Measurements from ENCODE around the gene MYO7B. TPM values are rescaled to one million over a fixed set of nuclear protein-coding genes. Genes with fewer than 3 reads are reported as not detected.

MYO7B gene
- total and polyA plus RNA-seq, 9 of the 15 experiments (the other 6 are each of a cell fraction or from before 2014, with no cell fraction given) = 0.08 TPM; not detected in 8

DNA sequence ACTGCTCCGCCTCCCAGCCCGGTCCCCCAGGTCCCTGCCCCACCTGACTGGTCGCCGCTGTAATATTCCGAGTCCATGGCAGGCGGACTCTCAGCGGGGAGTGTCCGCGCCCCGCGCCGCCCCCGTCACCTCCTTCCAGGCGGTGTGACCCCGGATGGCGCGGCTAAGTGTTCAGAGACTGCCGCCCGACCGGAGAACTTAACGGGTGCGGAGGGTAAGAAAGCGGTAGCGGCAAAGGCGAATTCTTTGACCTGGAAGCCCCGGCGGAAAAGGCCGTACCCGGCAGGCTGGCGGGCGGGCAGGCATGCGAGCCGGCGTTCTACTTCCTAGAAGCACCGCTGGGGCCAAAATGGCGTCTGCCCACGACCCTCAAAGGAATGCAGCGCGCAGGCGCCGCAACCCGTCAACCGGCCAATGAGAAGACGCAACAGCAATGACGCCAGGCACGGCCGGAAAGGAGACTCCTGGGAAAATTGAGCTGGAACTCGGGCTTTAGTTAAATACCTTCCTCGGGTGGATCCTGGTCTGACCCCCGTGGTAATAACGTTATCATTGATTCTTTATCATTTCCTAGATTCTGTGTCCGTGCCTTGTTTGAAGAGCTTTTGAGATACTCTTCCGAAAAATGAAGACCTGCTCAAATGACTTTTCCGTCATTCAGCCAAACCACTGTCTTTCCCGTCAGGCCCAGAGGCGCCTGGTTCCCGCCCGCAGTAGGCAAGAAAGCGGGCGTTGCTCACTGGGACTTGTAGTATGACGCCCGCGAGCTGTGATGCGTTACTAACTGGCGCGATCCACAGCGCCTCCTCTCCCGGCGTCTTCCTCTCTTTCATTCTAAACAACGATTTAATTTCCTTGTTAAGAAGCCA is 9.1 kb upstream of the MYO7B start, which contains the start of gene IWS1 (continued):
- TF ChIP-seq RFX1 (IDR thresholded peaks at IDR 0.05) (no peak), SIN3B (IDR thresholded peaks at IDR 0.05; ENCODE audit: low read depth) (peak; percentile 65), BACH1 (tag; IDR thresholded peaks at IDR 0.05) (peak; percentile 57; the same call in 1 of the 2 replicates), CGGBP1 (CRISPR knock-in tag; IDR thresholded peaks at IDR 0.05) (no peak), DACH1 (IDR thresholded peaks at IDR 0.05; ENCODE audit: partially characterized antibody) (no peak), RBM22 (IDR thresholded peaks at IDR 0.05; ENCODE audit: low read depth, low read length, poor library complexity, severe bottlenecking) (peak; percentile 71), CXXC5 (CRISPR knock-in tag; IDR thresholded peaks at IDR 0.05) (peak; percentile 100), ZBTB2 (IDR thresholded peaks at IDR 0.05) (peak; percentile 66), ETV1 (tag; conservative IDR thresholded peaks at IDR 0.05; ENCODE audit: low read depth) (peak; percentile 59; the same call in 1 of the 2 replicates), GTF2E2 (tag; IDR thresholded peaks at IDR 0.05) (peak; percentile 85), ZNF77 (CRISPR knock-in tag; IDR thresholded peaks at IDR 0.05) (no peak), FOXK2 (conservative IDR thresholded peaks at IDR 0.05 in 1 of 2, IDR thresholded peaks at IDR 0.05 in 1 of 2; ENCODE audit: low read depth in 2 of 2) (peak; percentile 22 to 36; a peak in 3 of 4 replicates), GTF2F1 (IDR thresholded peaks at IDR 0.05; ENCODE audit: low read depth, low read length) (0 out of 2 replicates have a peak, but pooled peaks have one; percentile 63), CREBBP (IDR thresholded peaks at IDR 0.05; ENCODE audit: low read depth, low read length) (no peak), ZNF395 (CRISPR knock-in tag; IDR thresholded peaks at IDR 0.05) (peak; percentile 90), POLR3G (IDR thresholded peaks at IDR 0.05; ENCODE audit: extremely low read depth, insufficient read length, insufficient replicate concordance) (no peak), ZNF79 (CRISPR knock-in tag; IDR thresholded peaks at IDR 0.05; ENCODE audit: low read depth) (no peak), SRSF9 (IDR thresholded peaks at IDR 0.05; ENCODE audit: borderline replicate concordance, low read depth, low read length) (no peak)
- TF ChIP-seq, protein P1, sequence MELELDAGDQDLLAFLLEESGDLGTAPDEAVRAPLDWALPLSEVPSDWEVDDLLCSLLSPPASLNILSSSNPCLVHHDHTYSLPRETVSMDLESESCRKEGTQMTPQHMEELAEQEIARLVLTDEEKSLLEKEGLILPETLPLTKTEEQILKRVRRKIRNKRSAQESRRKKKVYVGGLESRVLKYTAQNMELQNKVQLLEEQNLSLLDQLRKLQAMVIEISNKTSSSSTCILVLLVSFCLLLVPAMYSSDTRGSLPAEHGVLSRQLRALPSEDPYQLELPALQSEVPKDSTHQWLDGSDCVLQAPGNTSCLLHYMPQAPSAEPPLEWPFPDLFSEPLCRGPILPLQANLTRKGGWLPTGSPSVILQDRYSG (tag; conservative IDR thresholded peaks at IDR 0.05; ENCODE audit: low read depth) = peak; percentile 39; the same call in 1 of the 2 replicates

All from K562 (cell line).